ENCODE data around the gene EXOC3. TPM values are rescaled to one million over a fixed set of nuclear protein-coding genes. Genes with fewer than 3 reads are reported as not detected.

EXOC3 gene
- total and polyA plus RNA-seq, 10 of the 15 experiments (the other 5 are each of a cell fraction or from before 2014, with no cell fraction given) = 1.6 to 53.0 (median 27.9) TPM

DNA sequence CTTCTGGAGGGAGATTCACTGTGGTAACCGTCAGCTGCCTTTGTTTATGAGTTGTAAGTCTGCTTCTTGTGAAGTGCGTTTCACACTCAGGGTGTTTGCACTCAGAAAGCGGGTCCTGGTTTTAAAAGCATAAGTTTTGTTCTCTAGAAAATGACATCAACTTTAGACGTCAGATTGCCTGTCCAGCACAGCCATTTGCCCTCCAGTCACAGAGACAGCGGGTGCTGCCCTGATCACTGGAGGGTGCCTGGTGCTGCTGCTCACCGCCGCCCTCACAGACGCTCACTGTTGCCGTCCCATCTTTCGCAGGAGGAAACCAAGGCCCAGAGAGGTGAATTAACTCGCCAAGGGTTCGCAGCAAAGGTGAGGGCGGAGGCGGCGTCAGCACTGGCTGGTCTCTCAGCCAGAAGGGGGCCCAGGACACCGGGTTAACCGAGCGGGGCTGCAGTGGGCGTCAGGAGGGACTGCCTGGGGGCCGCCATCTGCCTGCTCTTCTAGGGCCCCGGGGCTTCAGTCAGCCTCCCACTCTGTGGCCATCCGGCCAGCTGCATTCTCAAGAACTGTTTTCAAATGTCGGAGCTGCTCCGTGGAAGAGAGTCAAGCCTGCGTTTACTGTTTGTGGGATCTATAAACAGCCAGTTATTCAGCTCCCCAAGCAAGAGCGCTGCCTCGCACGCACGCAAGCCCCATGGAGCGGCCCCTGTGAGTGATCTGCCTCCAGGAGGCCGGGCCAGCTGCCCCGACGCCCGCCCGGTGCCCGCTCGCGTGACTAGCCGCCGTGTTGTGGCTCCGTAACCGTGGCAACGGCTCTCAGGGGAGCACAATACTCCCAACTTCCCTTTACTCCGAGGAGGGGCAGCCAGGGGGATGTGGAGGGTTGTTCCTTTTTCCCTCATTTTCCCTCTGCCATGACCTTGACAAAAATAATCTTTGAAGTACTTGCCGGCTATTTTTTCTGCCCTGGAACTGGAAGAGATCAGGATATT, 43.4 kb upstream of the EXOC3 start (continued):
- peak; percentile 92 for TF ChIP-seq BCL3 (IDR thresholded peaks at IDR 0.05; ENCODE audit: borderline replicate concordance, insufficient read depth, low read depth, low read length, poor library complexity, severe bottlenecking)
- TF ChIP-seq DPF2 (IDR thresholded peaks at IDR 0.05) = peak; percentile 96
- TF ChIP-seq ZNF592 (IDR thresholded peaks at IDR 0.05) = 0 out of 2 replicates have a peak, but pooled peaks have one; percentile 10
- TF ChIP-seq KDM1A (IDR thresholded peaks at IDR 0.05; ENCODE audit: borderline replicate concordance) = no peak
- TF ChIP-seq BCL11A (IDR thresholded peaks at IDR 0.05; ENCODE audit: low read depth, low read length) = peak; percentile 93
- TF ChIP-seq NR2F1 (conservative IDR thresholded peaks at IDR 0.05) = peak; percentile 75; the same call in 1 of the 2 replicates
- TF ChIP-seq MTA2 (IDR thresholded peaks at IDR 0.05; ENCODE audit: low read depth) = peak; percentile 56; the same call in 1 of the 2 replicates
- peak; percentile 14 for TF ChIP-seq SMAD1 (IDR thresholded peaks at IDR 0.05; ENCODE audit: low read depth, partially characterized antibody)
- TF ChIP-seq ZZZ3 (IDR thresholded peaks at IDR 0.05; ENCODE audit: control insufficient read depth, insufficient read length, low read depth) = no peak
- TF ChIP-seq KAT2A (conservative IDR thresholded peaks at IDR 0.05; ENCODE audit: control insufficient read depth, low read depth, low read length) = no peak
- TF ChIP-seq, protein P1, sequence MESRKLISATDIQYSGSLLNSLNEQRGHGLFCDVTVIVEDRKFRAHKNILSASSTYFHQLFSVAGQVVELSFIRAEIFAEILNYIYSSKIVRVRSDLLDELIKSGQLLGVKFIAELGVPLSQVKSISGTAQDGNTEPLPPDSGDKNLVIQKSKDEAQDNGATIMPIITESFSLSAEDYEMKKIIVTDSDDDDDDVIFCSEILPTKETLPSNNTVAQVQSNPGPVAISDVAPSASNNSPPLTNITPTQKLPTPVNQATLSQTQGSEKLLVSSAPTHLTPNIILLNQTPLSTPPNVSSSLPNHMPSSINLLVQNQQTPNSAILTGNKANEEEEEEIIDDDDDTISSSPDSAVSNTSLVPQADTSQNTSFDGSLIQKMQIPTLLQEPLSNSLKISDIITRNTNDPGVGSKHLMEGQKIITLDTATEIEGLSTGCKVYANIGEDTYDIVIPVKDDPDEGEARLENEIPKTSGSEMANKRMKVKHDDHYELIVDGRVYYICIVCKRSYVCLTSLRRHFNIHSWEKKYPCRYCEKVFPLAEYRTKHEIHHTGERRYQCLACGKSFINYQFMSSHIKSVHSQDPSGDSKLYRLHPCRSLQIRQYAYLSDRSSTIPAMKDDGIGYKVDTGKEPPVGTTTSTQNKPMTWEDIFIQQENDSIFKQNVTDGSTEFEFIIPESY (IDR thresholded peaks at IDR 0.05) = 0 out of 2 replicates have a peak, but pooled peaks have one; percentile 22
- peak; percentile 81; the same call in 1 of the 2 replicates for TF ChIP-seq CHD2 (IDR thresholded peaks at IDR 0.05; ENCODE audit: borderline replicate concordance, low read depth, low read length)
- TF ChIP-seq TARDBP (IDR thresholded peaks at IDR 0.05; ENCODE audit: borderline replicate concordance) = 0 out of 2 replicates have a peak, but pooled peaks have one; percentile 59
- TF ChIP-seq RB1 (IDR thresholded peaks at IDR 0.05; ENCODE audit: borderline replicate concordance) = no peak
- TF ChIP-seq CREM (IDR thresholded peaks at IDR 0.05; ENCODE audit: low read depth) = peak; percentile 93
- TF ChIP-seq CBX3 (IDR thresholded peaks at IDR 0.05; ENCODE audit: borderline replicate concordance, low read depth) = no peak
- no peak for TF ChIP-seq RAD21 (IDR thresholded peaks at IDR 0.05; ENCODE audit: insufficient read depth, low read depth, low read length)
- TF ChIP-seq STAT1 (conservative IDR thresholded peaks at IDR 0.05) = 0 out of 2 replicates have a peak, but pooled peaks have one; percentile 50
- no peak for TF ChIP-seq HCFC1 (IDR thresholded peaks at IDR 0.05; ENCODE audit: low read length)
- TF ChIP-seq, protein P2, sequence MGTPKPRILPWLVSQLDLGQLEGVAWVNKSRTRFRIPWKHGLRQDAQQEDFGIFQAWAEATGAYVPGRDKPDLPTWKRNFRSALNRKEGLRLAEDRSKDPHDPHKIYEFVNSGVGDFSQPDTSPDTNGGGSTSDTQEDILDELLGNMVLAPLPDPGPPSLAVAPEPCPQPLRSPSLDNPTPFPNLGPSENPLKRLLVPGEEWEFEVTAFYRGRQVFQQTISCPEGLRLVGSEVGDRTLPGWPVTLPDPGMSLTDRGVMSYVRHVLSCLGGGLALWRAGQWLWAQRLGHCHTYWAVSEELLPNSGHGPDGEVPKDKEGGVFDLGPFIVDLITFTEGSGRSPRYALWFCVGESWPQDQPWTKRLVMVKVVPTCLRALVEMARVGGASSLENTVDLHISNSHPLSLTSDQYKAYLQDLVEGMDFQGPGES (IDR thresholded peaks at IDR 0.05) = no peak
- no peak for TF ChIP-seq NRF1 (conservative IDR thresholded peaks at IDR 0.05; ENCODE audit: low read depth, low read length)
